GM13977 (cell line): ENCODE data around the gene GABRD.
A peak's percentile ranks its signal among the peaks of the same experiment; 100 is the strongest.

ENCODE experiments used
- DNase-seq: peaks from one replicate; pipeline ENCODE4 v3.0.0; 2012; ENCODE audit warnings: low spot score
- CTCF ChIP-seq: IDR thresholded peaks from 2 replicates; pipeline ENCODE4 v1.5.1; 2012; ENCODE audit warnings: mild to moderate bottlenecking, control low read depth; ENCODE audit not compliant: insufficient read depth; ENCODE audit errors: extremely low read depth, missing control alignments
- in situ Hi-C: fragments of 300-500 bp; cut with MboI; formaldehyde crosslinking; loops from one replicate; pipeline ENCODE4 v1.12.0; 2022; ENCODE audit warnings: low sequenced_read_pairs, low pct_unique_long_range_greater_than_20kb, mixed read lengths, inconsistent platforms; ENCODE audit not compliant: unreplicated experiment

The GABRD gene

DNA sequence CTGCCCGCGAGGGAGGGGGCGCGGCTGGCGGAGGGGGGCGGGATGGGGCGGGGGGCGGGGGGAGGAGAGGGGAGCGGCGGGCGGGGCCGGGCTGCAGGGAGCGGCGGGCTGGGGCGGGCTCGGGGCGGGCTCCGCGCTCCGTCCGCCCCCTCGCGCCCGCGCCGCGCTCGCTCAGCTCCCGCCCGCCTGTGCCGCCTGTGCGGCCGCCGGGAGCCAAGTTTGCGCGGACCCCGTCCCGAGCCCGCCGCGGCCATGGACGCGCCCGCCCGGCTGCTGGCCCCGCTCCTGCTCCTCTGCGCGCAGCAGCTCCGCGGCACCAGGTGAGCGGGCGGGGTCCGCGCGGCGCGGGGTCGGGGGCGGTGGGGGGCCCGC is at the start of gene GABRD:
TSS of gene GABRD (plus strand) at position 174 of the 372 bp plus-strand sequence. CDS start at position 253, 79 bp downstream.
- peak; percentile 68 for DNase-seq
- in situ Hi-C loops = no loop called here
- TF ChIP-seq CTCF = no peak

DNA sequence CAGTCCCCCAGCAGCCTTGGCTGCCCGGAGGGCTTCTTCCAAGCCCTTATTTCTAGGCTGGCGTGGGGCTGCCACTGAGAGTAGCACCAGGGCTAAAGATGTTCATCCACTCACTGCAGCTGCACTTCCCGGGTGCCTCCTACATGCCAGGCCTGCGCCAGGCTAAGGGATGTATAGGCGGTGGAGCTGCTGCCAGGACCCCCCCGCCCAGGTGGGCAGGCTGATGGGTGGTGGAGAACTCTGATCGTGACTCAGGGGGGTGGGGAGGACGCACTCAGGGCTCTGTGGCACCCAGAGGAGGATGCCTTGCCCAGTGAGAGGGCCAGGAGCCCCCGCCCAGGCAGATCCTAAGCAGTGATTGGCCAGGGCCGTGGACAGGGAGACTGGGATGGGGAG is 49.6 kb upstream of the GABRD start:
- in situ Hi-C loops = loop anchor here (25.0 kb wide), 1 partner anchor 418 kb away; the partner anchor contains the start of genes MORN1 and RER1
- no peak for TF ChIP-seq CTCF
- no peak for DNase-seq

DNA sequence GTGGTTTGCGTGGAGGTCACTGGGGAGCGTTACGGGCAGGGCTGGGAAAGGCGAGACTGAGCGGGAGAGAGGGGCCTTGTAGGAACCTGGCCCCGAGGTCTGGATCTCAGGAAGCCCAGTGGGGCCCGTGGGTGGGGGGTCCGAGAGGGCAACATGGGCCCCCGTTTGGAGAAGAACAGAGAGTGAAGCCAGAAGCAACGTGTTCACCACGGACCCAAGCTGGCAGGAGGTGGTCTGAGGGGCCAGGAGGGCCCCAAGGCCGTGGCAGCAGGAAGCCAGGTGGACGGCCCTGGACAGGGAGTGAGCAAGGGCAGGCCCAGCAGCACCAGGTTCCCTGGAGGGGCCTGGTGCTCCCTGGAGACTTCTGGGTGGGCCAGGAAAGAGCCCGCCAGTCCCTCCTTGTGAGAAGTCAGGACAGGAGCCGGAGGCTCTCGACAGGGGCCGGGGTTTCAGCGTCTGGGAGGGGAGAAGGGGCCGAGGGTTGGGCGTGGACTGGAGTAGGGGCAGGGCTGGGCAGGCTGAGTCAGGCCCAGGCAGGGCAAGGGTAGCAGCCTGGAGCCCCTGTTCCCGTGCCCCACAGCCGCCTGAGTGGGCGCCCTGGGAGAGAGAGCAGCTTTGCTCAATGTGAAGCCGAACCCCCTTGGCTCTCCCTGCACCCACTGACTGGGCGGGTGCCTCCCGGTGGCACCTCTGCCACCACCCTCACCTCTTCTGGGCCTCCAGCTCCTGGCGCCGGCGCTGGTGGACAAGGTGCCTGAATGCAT is 49.0 kb upstream of the GABRD start:
- TF ChIP-seq CTCF = no peak
- no peak for DNase-seq
- in situ Hi-C loops = loop anchor here (25.0 kb wide), 1 partner anchor 417 kb away; the partner anchor contains the start of genes MORN1 and RER1

GRCh38 chr1:1971017-1971416 is 48.1 kb upstream of the GABRD start:
- in situ Hi-C loops = loop anchor here (25.0 kb wide), 1 partner anchor 416 kb away; the partner anchor contains the start of genes MORN1 and RER1
- no peak for DNase-seq
- TF ChIP-seq CTCF = no peak

GRCh38 chr1:1971688-1972087 is 47.5 kb upstream of the GABRD start:
- no peak for DNase-seq
- no peak for TF ChIP-seq CTCF
- in situ Hi-C loops = loop anchor here (25.0 kb wide), 1 partner anchor 416 kb away; the partner anchor contains the start of genes MORN1 and RER1

- in situ Hi-C loops = loop anchor here (25.0 kb wide), 1 partner anchor 414 kb away; the partner anchor contains the start of genes MORN1 and RER1
- no peak for DNase-seq
- no peak for TF ChIP-seq CTCF
Observed at GRCh38 chr1:1972976-1973715, 46.0 kb upstream of the GABRD start.
